GM12874 (cell line): Measurements from ENCODE around the gene KCNN1.

Experiments used
- CTCF ChIP-seq: IDR thresholded peaks from 2 replicates; pipeline ENCODE4 v1.5.1; 2011; ENCODE audit warnings: low read depth, mild to moderate bottlenecking, control low read depth, low read length, moderate library complexity; ENCODE audit not compliant: insufficient read depth

KCNN1 gene

GRCh38 chr19:17933414-17934129, 33.3 kb upstream of the KCNN1 start:
- no peak for TF ChIP-seq CTCF

DNA sequence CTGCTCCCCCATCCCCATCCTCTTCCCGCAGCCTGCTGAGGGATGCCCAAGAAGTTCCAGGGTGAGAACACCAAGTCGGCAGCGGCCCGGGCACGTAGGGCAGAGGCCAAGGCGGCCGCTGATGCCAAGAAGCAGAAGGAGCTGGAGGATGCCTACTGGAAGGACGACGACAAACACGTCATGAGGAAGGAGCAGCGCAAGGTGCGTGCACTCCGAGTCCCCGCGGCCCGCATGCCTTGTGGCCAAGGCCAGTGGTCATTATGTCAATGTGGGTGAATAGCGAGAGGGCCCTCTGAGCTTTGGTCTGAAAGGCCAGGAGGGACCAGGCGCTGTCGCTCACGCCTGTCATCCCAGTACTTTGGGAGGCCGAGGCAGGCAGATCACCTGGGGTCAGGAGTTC, 30.5 kb upstream of the KCNN1 start:
- TF ChIP-seq CTCF, result no peak

DNA sequence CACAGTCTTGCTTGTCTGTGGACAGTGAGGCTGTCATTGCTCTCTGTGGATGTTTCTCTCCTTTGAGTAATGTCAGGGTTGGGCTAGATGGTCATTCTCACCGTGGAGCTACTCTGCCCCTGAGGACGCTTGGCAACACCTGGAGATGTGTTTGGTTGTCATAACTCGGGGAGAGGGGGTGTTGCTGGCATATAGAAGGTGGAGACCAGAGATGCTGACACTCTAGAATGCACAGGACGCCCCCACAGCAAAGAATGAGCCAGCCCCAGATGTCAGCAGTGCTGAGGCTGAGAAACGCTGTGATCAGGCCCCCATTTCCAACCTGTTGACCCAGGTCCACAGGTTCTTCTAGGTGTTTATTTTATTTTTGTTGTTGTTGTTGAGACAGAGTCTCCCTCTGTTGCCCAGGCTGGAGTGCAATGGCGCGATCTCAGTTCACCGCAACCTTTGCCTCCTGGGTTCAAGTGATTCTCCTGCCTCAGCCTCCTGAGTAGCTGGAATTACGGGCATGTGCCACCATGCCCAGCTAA, 29.5 kb upstream of the KCNN1 start:
- TF ChIP-seq CTCF, result no peak

GRCh38 chr19:17938092-17938845, 28.6 kb upstream of the KCNN1 start:
- TF ChIP-seq CTCF, result peak; percentile 97

DNA sequence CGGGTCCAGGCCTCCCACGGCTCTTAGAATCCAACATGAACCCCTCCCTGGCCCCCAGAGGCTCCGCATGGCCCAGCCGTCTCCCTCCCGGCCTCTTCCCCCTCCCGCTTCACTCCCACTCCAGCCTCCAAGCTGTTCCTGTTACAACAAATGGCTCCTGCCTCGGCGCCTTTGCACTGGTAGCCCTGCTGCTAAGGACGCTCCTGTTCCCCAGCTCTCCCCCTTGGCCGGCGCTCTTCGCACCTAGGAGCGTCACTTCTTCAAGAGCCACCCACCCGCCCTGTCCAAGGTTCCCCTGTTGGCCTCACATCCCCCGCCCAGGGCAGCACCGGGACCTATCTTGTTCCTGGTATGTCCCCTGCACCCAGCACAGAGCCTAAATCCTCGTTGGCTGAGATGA, 24.7 kb upstream of the KCNN1 start:
- TF ChIP-seq CTCF, result no peak

DNA sequence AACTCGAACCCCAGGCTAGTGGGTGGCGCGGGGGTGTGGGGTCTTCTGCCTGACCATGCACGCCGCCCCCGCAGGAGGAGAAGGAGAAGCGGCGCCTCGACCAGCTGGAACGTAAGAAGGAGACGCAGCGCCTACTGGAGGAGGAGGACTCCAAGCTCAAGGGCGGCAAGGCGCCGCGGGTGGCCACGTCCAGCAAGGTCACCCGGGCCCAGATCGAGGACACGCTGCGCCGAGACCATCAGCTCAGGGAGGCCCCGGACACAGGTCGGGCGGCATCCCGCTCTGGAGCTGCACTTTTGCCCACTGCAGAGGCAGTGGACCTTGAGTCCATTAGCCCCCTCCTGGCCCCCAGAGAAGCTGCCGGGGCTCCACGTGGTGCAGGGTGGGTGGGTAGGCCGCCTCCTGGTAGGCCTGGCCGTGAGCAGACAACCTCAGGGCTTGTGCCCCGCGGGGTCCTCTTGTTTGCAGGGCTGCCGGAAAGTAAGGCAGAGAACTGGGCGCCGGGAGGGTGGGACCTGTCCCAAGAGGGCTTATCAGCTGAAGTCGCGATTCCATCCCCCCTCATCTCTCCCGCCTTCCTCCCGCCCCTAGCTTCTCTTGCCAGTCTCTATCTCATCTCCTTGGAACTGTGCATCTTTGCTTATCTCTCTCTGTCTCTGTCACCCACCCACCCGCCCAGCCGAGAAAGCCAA, 24.2 kb upstream of the KCNN1 start:
- no peak for TF ChIP-seq CTCF
